H1 (cell line): Measurements from ENCODE around the gene CCDC88C. TPM values are rescaled to one million over a fixed set of nuclear protein-coding genes. Genes with fewer than 3 reads are reported as not detected.

Source experiments
- CTCF ChIA-PET: fragments of 300-600 bp; sonication (Branson Sonifier 250); formaldehyde crosslinking; loops from one replicate; lab custom pipeline; 2021; ENCODE audit not compliant: partially characterized antibody; lab: Charles Lee
- POLR2A ChIA-PET: fragments of 300-600 bp; sonication (Branson Sonifier 250); formaldehyde crosslinking; loops from one replicate; lab custom pipeline; 2021; ENCODE audit warnings: inconsistent platforms; ENCODE audit not compliant: partially characterized antibody; lab: Charles Lee
- DNase-seq, 2 experiments: peaks; one replicate each; pipeline versions ENCODE4 v3.0.0 to v3.0.0-alpha.2; 2010 to 2022; ENCODE audit warnings: low spot score in 2 of 2, low read depth in 1 of 2, mixed read lengths in 1 of 2
- FAIRE-seq: peaks from 2 replicates; lab custom pipeline; 2011; peaks lifted over from hg19 to GRCh38; lab: Jason Lieb, UNC
- H2AFZ ChIP-seq: 2 replicates; pipeline ENCODE4 v1.8.1; 2012; ENCODE audit warnings: low read length, inconsistent platforms
- H2AK5ac ChIP-seq: 2 replicates; pipeline ENCODE4 v1.6.1; 2013; ENCODE audit warnings: low read depth, low read length
- H2BK120ac ChIP-seq: replicated peaks from 2 replicates; pipeline ENCODE3; 2013; ENCODE audit warnings: low read depth, low read length, inconsistent platforms
- H2BK12ac ChIP-seq: 2 replicates; pipeline ENCODE4 v1.6.1; 2013; ENCODE audit warnings: low read depth, low read length
- H2BK15ac ChIP-seq: 2 replicates; pipeline ENCODE4 v1.6.1; 2013; ENCODE audit warnings: low read length
- H2BK20ac ChIP-seq: 2 replicates; pipeline ENCODE4 v1.6.1; 2013; ENCODE audit warnings: low read length
- H2BK5ac ChIP-seq: 2 replicates; pipeline ENCODE4 v1.6.1; 2013; ENCODE audit warnings: low read depth, low read length
- H3K14ac ChIP-seq: 2 replicates; pipeline ENCODE4 v1.6.1; 2013; ENCODE audit warnings: inconsistent platforms; ENCODE audit not compliant: insufficient read length
- H3K18ac ChIP-seq: 2 replicates; pipeline ENCODE4 v1.6.1; 2013; ENCODE audit warnings: low read length; ENCODE audit errors: extremely low read depth
- H3K23ac ChIP-seq: 2 replicates; pipeline ENCODE4 v1.6.1; 2013; ENCODE audit warnings: inconsistent platforms; ENCODE audit not compliant: insufficient read length
- H3K23me2 ChIP-seq: 2 replicates; pipeline ENCODE4 v1.6.1; 2013; ENCODE audit warnings: low read depth, low read length
- H3K27ac ChIP-seq: 2 replicates; pipeline ENCODE4 v1.6.1; 2011; ENCODE audit warnings: low read depth, low read length, inconsistent platforms
- H3K27me3 ChIP-seq, 4 experiments: replicated peaks in 1 of 4; 1 replicate in 1 of 4; 2 replicates in 3 of 4; pipeline versions ENCODE4 v1.6.1 to v1.8.1; 2011 to 2013; ENCODE audit warnings: low read length in 3 of 4, mild to moderate bottlenecking in 3 of 4, inconsistent platforms in 2 of 4, mixed read lengths in 2 of 4, moderate library complexity in 1 of 4; ENCODE audit not compliant: control insufficient read depth in 3 of 4, insufficient read depth in 3 of 4; ENCODE audit errors: extremely low read depth in 1 of 4
- H3K36me3 ChIP-seq, 4 experiments: 2 replicates each; pipeline versions ENCODE4 v1.6.1 to v1.8.1; 2011 to 2013; ENCODE audit warnings: mild to moderate bottlenecking in 4 of 4, low read length in 3 of 4, moderate library complexity in 2 of 4, control low read depth in 1 of 4, inconsistent platforms in 1 of 4; ENCODE audit not compliant: insufficient read depth in 4 of 4, control insufficient read depth in 2 of 4
- H3K4ac ChIP-seq: replicated peaks from 2 replicates; pipeline ENCODE3; 2013; ENCODE audit warnings: low read length, low read depth, mixed read lengths, inconsistent platforms; ENCODE audit not compliant: insufficient read length
- H3K4me1 ChIP-seq, 4 experiments: replicated peaks in 1 of 4; 1 replicate in 1 of 4; 2 replicates in 3 of 4; pipeline versions ENCODE4 v1.6.1 to v1.8.1; 2011 to 2013; ENCODE audit warnings: low read length in 3 of 4, inconsistent platforms in 2 of 4, mixed read lengths in 1 of 4; ENCODE audit not compliant: insufficient read depth in 4 of 4, control insufficient read depth in 3 of 4
- H3K4me2 ChIP-seq, 2 experiments: 2 replicates each; pipeline versions ENCODE4 v1.6.1 to v1.8.1; 2011 to 2013; ENCODE audit warnings: low read depth in 2 of 2, low read length in 2 of 2, control low read depth in 1 of 2, inconsistent platforms in 1 of 2, mild to moderate bottlenecking in 1 of 2; ENCODE audit not compliant: insufficient read depth in 1 of 2
- H3K4me3 ChIP-seq, 4 experiments: fragments of 200-600, 300-600 bp in 1 of 4; sonication (generic), shearing (Covaris generic), sonication (Bioruptor Twin) in 1 of 4; 2 replicates each; pipeline versions ENCODE4 v1.5.1 to v1.8.1; 2011 to 2016; ENCODE audit warnings: low read length in 4 of 4, low read depth in 3 of 4, control low read depth in 2 of 4, inconsistent platforms in 2 of 4, mild to moderate bottlenecking in 2 of 4, mixed read lengths in 1 of 4, moderate library complexity in 1 of 4; ENCODE audit not compliant: insufficient read depth in 2 of 4; ENCODE audit errors: extremely low read depth in 1 of 4
- H3K56ac ChIP-seq: replicated peaks from 2 replicates; pipeline ENCODE3; 2013; ENCODE audit warnings: low read depth, mild to moderate bottlenecking, mixed read lengths, low read length, inconsistent platforms; ENCODE audit not compliant: insufficient read length
- H3K79me1 ChIP-seq: 2 replicates; pipeline ENCODE4 v1.6.1; 2013; ENCODE audit warnings: low read depth, low read length, control low read depth
- H3K79me2 ChIP-seq, 2 experiments: 2 replicates each; pipeline versions ENCODE4 v1.6.1 to v1.8.1; 2012 to 2013; ENCODE audit warnings: low read length in 2 of 2, mild to moderate bottlenecking in 2 of 2, inconsistent platforms in 1 of 2; ENCODE audit not compliant: insufficient read depth in 2 of 2, control insufficient read depth in 1 of 2
- H3K9ac ChIP-seq, 4 experiments: replicated peaks in 1 of 4; 1 replicate in 1 of 4; 2 replicates in 3 of 4; pipeline versions ENCODE4 v1.6.1 to v1.8.1; 2011 to 2013; ENCODE audit warnings: low read depth in 3 of 4, low read length in 3 of 4, control low read depth in 2 of 4, mild to moderate bottlenecking in 2 of 4, moderate library complexity in 2 of 4, inconsistent platforms in 1 of 4; ENCODE audit errors: extremely low read depth in 1 of 4
- H3K9me3 ChIP-seq, 2 experiments: 2 replicates each; pipeline versions ENCODE4 v1.6.1 to v1.8.1; 2012 to 2013; ENCODE audit warnings: mild to moderate bottlenecking in 2 of 2, moderate library complexity in 2 of 2, control low read depth in 1 of 2, inconsistent platforms in 1 of 2, low read depth in 1 of 2, low read length in 1 of 2, mixed read lengths in 1 of 2; ENCODE audit not compliant: insufficient read depth in 2 of 2
- H4K20me1 ChIP-seq, 2 experiments: replicated peaks in 1 of 2; 2 replicates each; pipeline versions ENCODE3 to v1.8.1; 2011 to 2013; ENCODE audit warnings: inconsistent platforms in 2 of 2, low read length in 2 of 2, mild to moderate bottlenecking in 1 of 2; ENCODE audit not compliant: insufficient read depth in 2 of 2, control insufficient read depth in 1 of 2
- H4K5ac ChIP-seq: 2 replicates; pipeline ENCODE4 v1.6.1; 2013; ENCODE audit warnings: low read length, low read depth, mixed read lengths, inconsistent platforms; ENCODE audit not compliant: insufficient read length
- H4K8ac ChIP-seq: 2 replicates; pipeline ENCODE4 v1.8.0; 2013; ENCODE audit warnings: mild to moderate bottlenecking, moderate library complexity, low read length, inconsistent platforms; ENCODE audit not compliant: insufficient read depth; ENCODE audit errors: extremely low read depth
- H4K91ac ChIP-seq: replicated peaks from 2 replicates; pipeline ENCODE3; 2013; ENCODE audit warnings: low read length, mixed read lengths, inconsistent platforms; ENCODE audit not compliant: insufficient read length
- BCL11A ChIP-seq, 2 experiments: IDR thresholded peaks; one replicate each; pipeline ENCODE4 v1.6.1; 2011; ENCODE audit warnings: low read depth in 2 of 2, low read length in 2 of 2, mild to moderate bottlenecking in 2 of 2
- CREB1 ChIP-seq: IDR thresholded peaks from 2 replicates; pipeline ENCODE4 v1.6.1; 2012; ENCODE audit warnings: inconsistent platforms
- EZH2 ChIP-seq: fragments of 200-600 bp; sonication (generic); IDR thresholded peaks from 2 replicates; pipeline ENCODE4 v1.7.1; 2012; ENCODE audit warnings: low read depth, mild to moderate bottlenecking, moderate library complexity, low read length, inconsistent platforms; ENCODE audit not compliant: severe bottlenecking
- RAD21 ChIP-seq, 2 experiments: IDR thresholded peaks in 1 of 2; conservative IDR thresholded peaks in 1 of 2; 2 replicates each; pipeline ENCODE4 v1.6.1; 2011; ENCODE audit warnings: low read depth in 2 of 2, low read length in 2 of 2, improper control_type of control experiment in 1 of 2, inconsistent platforms in 1 of 2, mild to moderate bottlenecking in 1 of 2, moderate library complexity in 1 of 2
- TAF7 ChIP-seq: optimal IDR thresholded peaks from 2 replicates; pipeline ENCODE3; 2011; ENCODE audit warnings: low read depth, mild to moderate bottlenecking, inconsistent platforms, low read length, moderate library complexity, borderline replicate concordance
- USF2 ChIP-seq: IDR thresholded peaks from 2 replicates; pipeline ENCODE4 v1.6.1; 2011; ENCODE audit warnings: low read length, improper control_type of control experiment
- WGBS, 2 experiments: shearing (Covaris generic) in 1 of 2; methylation state at CpG; one replicate each; pipeline versions ENCODE4 v1.1.6 to v1.1.7; 2013 to 2015; ENCODE audit warnings: low lambda C conversion rate in 2 of 2, mixed read lengths in 2 of 2, inconsistent platforms in 1 of 2, low coverage in 1 of 2, missing lambda C conversion rate in 1 of 2; ENCODE audit not compliant: insufficient replicate concordance in 2 of 2, insufficient coverage in 1 of 2, insufficient read length in 1 of 2; ENCODE audit errors: extremely low coverage in 1 of 2, missing lambda C conversion rate in 1 of 2; 5-methylcytosine and 5-hydroxymethylcytosine counted together
- polyA plus RNA-seq, 7 experiments: library from polyadenylated mRNA; depleted of rRNA in 3 of 7; stranded (reverse) in 5 of 7; unstranded in 2 of 7; fragments of >200 nt in 5 of 7; fragments of 200-250 nt in 2 of 7; gene quantifications; 1 replicate in 5 of 7; 2 replicates in 1 of 7; 4 replicates in 1 of 7; pipeline versions ENCODE4 v1.2.1 to v1.2.3, GENCODE V29; 2011 to 2013; ENCODE audit warnings: missing spikeins in 2 of 7, mixed read lengths in 2 of 7
- total RNA-seq: library from RNA; stranded (reverse); fragmentation: NEBNext Ultra II Directional; extraction: Animal tissue kit (Norgen Biotek cat#: 25700); gene quantifications from 2 replicates; pipeline ENCODE4 v1.2.1, GENCODE V29; 2021

The CCDC88C gene
- total and polyA plus RNA-seq, 2 of the 8 experiments (the other 6 are each of a cell fraction or from before 2014, with no cell fraction given): 10.3 to 57.7 TPM

DNA sequence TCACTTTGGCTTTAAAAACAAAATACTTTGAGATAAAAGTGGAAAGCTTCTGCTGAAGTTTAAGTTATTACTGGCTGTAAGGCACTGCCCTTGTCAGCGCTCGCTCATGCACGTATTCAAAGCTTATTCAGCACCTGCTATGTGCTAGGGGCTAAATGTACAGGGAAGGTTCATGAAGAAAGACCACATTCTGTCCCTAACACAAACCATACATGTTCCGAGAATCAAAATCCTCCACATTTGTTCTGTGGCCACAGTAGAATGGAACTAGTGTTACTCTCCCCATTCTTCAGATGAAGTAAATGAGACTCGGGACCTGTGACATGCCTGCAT, 139.3 kb downstream of the CCDC88C start:
- TF ChIP-seq CREB1: no peak
- TF ChIP-seq RAD21 (IDR thresholded peaks at IDR 0.05 in 1 of 2, conservative IDR thresholded peaks at IDR 0.05 in 1 of 2; ENCODE audit: low read depth in 2 of 2, low read length in 2 of 2): no peak
- TF ChIP-seq BCL11A (IDR thresholded peaks at IDR 0.05; ENCODE audit: low read depth in 2 of 2, low read length in 2 of 2): no peak
- no peak for TF ChIP-seq EZH2
- TF ChIP-seq USF2: no peak
- TF ChIP-seq TAF7: no peak
- TF ChIP-seq, all 59 proteins: peak for 0
- CTCF ChIA-PET: interaction anchor here (0.9 to 3.0 kb wide), 7 partner anchors 9 to 108 kb away, joined by 3 to 17 read pairs (median 7); no protein-coding TSS in a partner anchor
- 81% methylated on average over 5 of the region's 5 CpGs; no CpG with 5 or more reads in 1 of the 2 experiments for WGBS, 2 experiments
- Histone ChIP-seq H2AK5ac (no peak overlapping the region), H3K14ac (no peak overlapping the region), H2BK20ac (no peak overlapping the region), H3K36me3 (peaks cover 8 to 58% (median 42%) of the 10 kb centered on the region in 4 experiments; a peak in 7 of 8 replicates), H4K91ac (no peak overlapping the region), H3K4me3 (no peak overlapping the region), H4K8ac (no peak overlapping the region), H4K5ac (no peak overlapping the region), H2BK5ac (no peak overlapping the region), H3K27ac (no peak overlapping the region), H2BK120ac (no peak overlapping the region), H3K79me1 (no peaks in the 10 kb centered on the region), H3K9ac (no peak overlapping the region), H3K9me3 (no peaks in the 10 kb centered on the region), H3K27me3 (no peaks in the 10 kb centered on the region), H2BK12ac (no peak overlapping the region), H2BK15ac (no peak overlapping the region), H3K4ac (no peak overlapping the region), H3K23ac (no peak overlapping the region), H3K23me2 (no peaks in the 10 kb centered on the region), H3K56ac (no peak overlapping the region), H3K79me2 (no peaks in the 10 kb centered on the region), H3K4me1 (no peaks in the 10 kb centered on the region), H3K4me2 (no peak overlapping the region), H2AFZ (no peak overlapping the region), H3K18ac (no peak overlapping the region), H4K20me1 (peaks cover 2 to 3% of the 10 kb centered on the region in 2 experiments)
- POLR2A ChIA-PET: no interaction called here
- DNase-seq: no peak
- no peak for FAIRE-seq
